Measurements from ENCODE around the gene RBM33. TPM values are rescaled to one million over a fixed set of nuclear protein-coding genes. Genes with fewer than 3 reads are reported as not detected.

RBM33 gene
- total RNA-seq, 2 experiments from 2014 or later, result 73.7 to 84.8 TPM

DNA sequence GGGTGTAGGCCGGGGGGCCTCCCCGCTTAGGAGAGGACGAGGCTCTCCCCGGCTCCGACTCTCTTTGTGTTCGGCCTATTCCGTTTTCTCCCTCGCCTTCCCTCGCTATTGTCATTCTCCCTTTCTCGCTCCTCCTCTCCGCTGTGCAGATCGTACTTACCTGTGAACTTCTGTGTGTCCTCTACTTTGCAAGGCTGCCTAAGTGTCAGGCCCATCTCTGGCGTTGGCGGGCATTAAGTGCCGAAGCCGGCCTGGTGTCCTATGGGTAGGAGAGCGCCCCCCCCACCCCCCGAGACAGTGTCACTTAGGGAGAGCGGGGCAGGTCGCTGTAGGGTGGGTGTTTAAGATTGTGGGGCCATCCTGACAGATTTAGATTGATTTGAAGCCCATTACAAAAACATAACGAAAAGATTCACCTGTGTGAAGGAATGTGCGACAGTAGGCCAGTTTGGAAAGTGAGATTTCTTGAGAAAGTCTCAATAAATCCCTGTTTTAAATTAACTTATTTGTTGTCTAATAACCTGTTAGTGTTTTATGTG lies 579 bp downstream of the RBM33 start:
- H3K4me1 Mint-ChIP-seq (ENCODE audit: low read depth), result peaks cover 45% of the 10 kb centered on the region
- CTCF ChIA-PET, result interaction anchor here (1.5 kb wide), 1 partner anchor 46 kb away, joined by 5 read pairs; no protein-coding TSS in a partner anchor
- peaks cover 17% of the 10 kb centered on the region for H3K9me3 Mint-ChIP-seq
- intact Hi-C loops (cut with micrococcal nuclease), result loop anchor here (5.0 to 10.0 kb wide), 2 partner anchors 97 to 120 kb away; no protein-coding TSS in a partner anchor
- TF ChIP-seq, protein P1, sequence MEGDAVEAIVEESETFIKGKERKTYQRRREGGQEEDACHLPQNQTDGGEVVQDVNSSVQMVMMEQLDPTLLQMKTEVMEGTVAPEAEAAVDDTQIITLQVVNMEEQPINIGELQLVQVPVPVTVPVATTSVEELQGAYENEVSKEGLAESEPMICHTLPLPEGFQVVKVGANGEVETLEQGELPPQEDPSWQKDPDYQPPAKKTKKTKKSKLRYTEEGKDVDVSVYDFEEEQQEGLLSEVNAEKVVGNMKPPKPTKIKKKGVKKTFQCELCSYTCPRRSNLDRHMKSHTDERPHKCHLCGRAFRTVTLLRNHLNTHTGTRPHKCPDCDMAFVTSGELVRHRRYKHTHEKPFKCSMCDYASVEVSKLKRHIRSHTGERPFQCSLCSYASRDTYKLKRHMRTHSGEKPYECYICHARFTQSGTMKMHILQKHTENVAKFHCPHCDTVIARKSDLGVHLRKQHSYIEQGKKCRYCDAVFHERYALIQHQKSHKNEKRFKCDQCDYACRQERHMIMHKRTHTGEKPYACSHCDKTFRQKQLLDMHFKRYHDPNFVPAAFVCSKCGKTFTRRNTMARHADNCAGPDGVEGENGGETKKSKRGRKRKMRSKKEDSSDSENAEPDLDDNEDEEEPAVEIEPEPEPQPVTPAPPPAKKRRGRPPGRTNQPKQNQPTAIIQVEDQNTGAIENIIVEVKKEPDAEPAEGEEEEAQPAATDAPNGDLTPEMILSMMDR (IDR thresholded peaks at IDR 0.05), result no peak
- POLR2A ChIA-PET, result interaction anchor here (1.0 to 1.8 kb wide), 6 partner anchors 17 to 346 kb away, joined by 3 to 5 read pairs (median 4); no protein-coding TSS in a partner anchor
- H3K36me3 Mint-ChIP-seq (ENCODE audit: low read depth), result peaks cover 75% of the 10 kb centered on the region
- peak overlapping the region; percentile 98 for H3K27ac Mint-ChIP-seq
- peak; percentile 71 for DNase-seq
- H3K4me3 Mint-ChIP-seq, result peak overlapping the region; percentile 89
- peak; percentile 53 for ATAC-seq
- no peaks in the 10 kb centered on the region for H3K27me3 Mint-ChIP-seq

DNA sequence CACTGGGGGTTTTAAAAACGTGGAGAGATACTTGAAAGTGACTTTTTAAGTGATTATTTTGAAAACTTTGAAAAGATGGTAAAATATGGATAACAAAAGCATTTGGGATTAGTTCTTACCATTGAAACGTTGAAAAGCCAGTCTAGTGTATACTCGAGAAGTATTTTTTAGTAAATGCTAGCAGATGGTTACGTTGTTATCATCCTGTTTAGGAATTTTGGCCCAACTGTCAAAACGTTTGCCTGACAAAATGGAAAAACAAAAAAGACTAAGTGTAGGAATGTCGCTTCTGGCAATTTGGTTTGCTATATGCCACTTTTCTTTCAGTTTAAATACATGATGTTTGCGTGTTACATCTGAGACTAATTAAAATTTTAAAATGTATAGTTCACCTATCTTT lies 1.2 kb downstream of the RBM33 start:
- H3K4me3 Mint-ChIP-seq, result peak overlapping the region; percentile 89
- POLR2A ChIA-PET, result no interaction called here
- H3K27ac Mint-ChIP-seq, result peak overlapping the region; percentile 98
- peaks cover 75% of the 10 kb centered on the region for H3K36me3 Mint-ChIP-seq (ENCODE audit: low read depth)
- ATAC-seq (no peak), DNase-seq (no peak)
- CTCF ChIA-PET, result no interaction called here
- intact Hi-C loops (cut with micrococcal nuclease), result loop anchor here (5.0 to 10.0 kb wide), 2 partner anchors 97 to 119 kb away; no protein-coding TSS in a partner anchor
- peaks cover 50% of the 10 kb centered on the region for H3K4me1 Mint-ChIP-seq (ENCODE audit: low read depth)
- H3K27me3 Mint-ChIP-seq, result no peaks in the 10 kb centered on the region
- H3K9me3 Mint-ChIP-seq, result peaks cover 18% of the 10 kb centered on the region
- TF ChIP-seq, protein P1 (IDR thresholded peaks at IDR 0.05), result no peak

DNA sequence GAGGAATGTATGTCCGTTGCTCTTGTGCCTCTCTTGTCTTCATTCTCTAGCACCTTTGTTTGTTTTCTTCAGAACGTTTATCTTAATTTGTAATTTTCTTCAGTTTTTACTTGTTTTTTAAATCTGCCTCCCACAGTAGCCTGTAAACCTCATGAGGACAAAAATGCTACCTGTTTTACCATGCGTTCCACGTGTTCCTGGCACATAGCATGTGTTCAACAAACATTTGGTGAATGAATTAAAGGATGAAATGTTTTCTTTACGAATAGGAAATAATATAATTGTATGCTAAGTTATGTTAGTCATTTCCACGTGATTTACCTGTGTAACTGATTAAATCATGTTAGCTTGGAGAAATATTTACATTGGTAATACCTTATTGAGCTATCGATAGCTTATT lies 2.2 kb downstream of the RBM33 start:
- Mint-ChIP-seq H3K36me3 (ENCODE audit: low read depth) (peaks cover 70% of the 10 kb centered on the region), H3K27me3 (no peaks in the 10 kb centered on the region), H3K4me3 (peak overlapping the region; percentile 89), H3K9me3 (peaks cover 18% of the 10 kb centered on the region), H3K4me1 (ENCODE audit: low read depth) (peaks cover 58% of the 10 kb centered on the region), H3K27ac (peak overlapping the region; percentile 40)
- ChIA-PET POLR2A (no interaction called here), CTCF (no interaction called here)
- TF ChIP-seq, protein P1 (IDR thresholded peaks at IDR 0.05), result no peak
- intact Hi-C loops (cut with micrococcal nuclease), result loop anchor here (5.0 to 10.0 kb wide), 2 partner anchors 96 to 118 kb away; no protein-coding TSS in a partner anchor
- ATAC-seq (no peak), DNase-seq (no peak)

DNA sequence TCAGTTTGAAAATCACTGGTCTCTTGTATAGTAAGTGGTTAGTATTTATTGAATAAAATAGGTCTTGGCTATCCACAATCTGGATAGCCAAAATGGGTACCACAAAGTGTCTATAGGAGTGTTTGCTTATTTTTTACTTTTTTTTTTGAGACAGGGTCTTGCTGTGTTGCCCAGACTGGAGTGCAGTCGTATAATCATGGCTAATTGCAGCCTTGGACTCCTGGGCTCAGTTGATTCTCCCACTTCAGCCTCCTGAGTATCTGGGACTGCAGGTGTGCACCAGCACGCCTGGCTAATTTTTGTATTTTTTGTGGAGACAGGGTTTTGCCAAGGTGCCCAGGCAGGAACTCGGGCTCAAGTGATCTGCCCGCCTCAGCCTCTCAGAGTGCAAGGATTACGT lies 2.8 kb downstream of the RBM33 start:
- CTCF ChIA-PET, result no interaction called here
- TF ChIP-seq, protein P1 (IDR thresholded peaks at IDR 0.05), result no peak
- peaks cover 65% of the 10 kb centered on the region for H3K36me3 Mint-ChIP-seq (ENCODE audit: low read depth)

DNA sequence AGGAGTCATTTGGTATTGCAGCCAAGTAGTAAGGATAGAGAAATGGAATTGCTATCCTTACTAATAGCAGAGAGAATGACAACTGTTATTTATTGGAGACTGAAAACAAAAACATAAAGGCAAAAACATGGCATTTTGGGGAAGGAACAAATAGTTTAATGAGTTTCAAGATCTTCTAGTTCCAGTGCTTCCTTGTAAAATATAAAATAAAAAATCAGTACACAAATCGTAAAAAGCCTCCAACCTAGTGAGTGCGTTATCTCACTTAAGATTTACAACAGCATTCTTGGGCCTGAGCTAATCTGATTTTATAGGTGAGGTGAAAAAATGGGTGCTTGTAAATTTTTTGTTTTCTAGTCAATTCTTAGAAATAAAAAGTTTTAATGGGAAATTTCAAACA lies 3.3 kb downstream of the RBM33 start:
- DNase-seq, result no peak
- CTCF ChIA-PET, result interaction anchor here (1.4 to 1.7 kb wide), 2 partner anchors 37 to 84 kb away, joined by 3 to 4 read pairs; no protein-coding TSS in a partner anchor
- intact Hi-C loops (cut with micrococcal nuclease), result loop anchor here (5.0 to 10.0 kb wide), 2 partner anchors 95 to 117 kb away; no protein-coding TSS in a partner anchor
- Mint-ChIP-seq H3K9me3 (peaks cover 18% of the 10 kb centered on the region), H3K27me3 (no peaks in the 10 kb centered on the region), H3K4me1 (ENCODE audit: low read depth) (peaks cover 69% of the 10 kb centered on the region), H3K27ac (no peak overlapping the region), H3K4me3 (no peak overlapping the region), H3K36me3 (ENCODE audit: low read depth) (peaks cover 66% of the 10 kb centered on the region)
- POLR2A ChIA-PET, result no interaction called here
- TF ChIP-seq, protein P1 (IDR thresholded peaks at IDR 0.05), result no peak
- no peak for ATAC-seq

More for the DNA sequence above, 2.8 kb downstream of the RBM33 start:
- H3K4me1 Mint-ChIP-seq (ENCODE audit: low read depth), result peaks cover 64% of the 10 kb centered on the region
- DNase-seq (no peak), ATAC-seq (no peak)
- no peaks in the 10 kb centered on the region for H3K27me3 Mint-ChIP-seq
- H3K4me3 Mint-ChIP-seq, result no peak overlapping the region
- no peak overlapping the region for H3K27ac Mint-ChIP-seq
- intact Hi-C loops (cut with micrococcal nuclease), result loop anchor here (5.0 to 10.0 kb wide), 2 partner anchors 95 to 117 kb away; no protein-coding TSS in a partner anchor
- POLR2A ChIA-PET, result no interaction called here
- H3K9me3 Mint-ChIP-seq, result peaks cover 18% of the 10 kb centered on the region
